Neural crest cell (in vitro differentiated cells): ENCODE data around the gene ZNF200. TPM values are rescaled to one million over a fixed set of nuclear protein-coding genes. Genes with fewer than 3 reads are reported as not detected.

ENCODE experiments used
- DNase-seq: peaks from one replicate; pipeline ENCODE4 v3.0.0; 2021; ENCODE audit warnings: low read depth, mixed read lengths, low spot score
- H3K27ac Mint-ChIP-seq: one replicate; pipeline ENCODE4 v1.8.0; 2021; ENCODE audit warnings: mild to moderate bottlenecking, mixed read lengths; ENCODE audit not compliant: unreplicated experiment
- H3K27me3 Mint-ChIP-seq: 2 replicates; pipeline ENCODE4 v1.8.0; 2021; ENCODE audit warnings: low read depth, mild to moderate bottlenecking, mixed read lengths
- H3K36me3 Mint-ChIP-seq: 2 replicates; pipeline ENCODE4 v1.8.0; 2021; ENCODE audit warnings: low read depth, mild to moderate bottlenecking, mixed read lengths
- H3K4me1 Mint-ChIP-seq: 2 replicates; pipeline ENCODE4 v1.8.0; 2021; ENCODE audit warnings: mixed read lengths
- H3K4me3 Mint-ChIP-seq: one replicate; pipeline ENCODE4 v1.8.0; 2021; ENCODE audit warnings: mild to moderate bottlenecking, mixed read lengths
- H3K9me3 Mint-ChIP-seq: 2 replicates; pipeline ENCODE4 v1.8.0; 2021; ENCODE audit warnings: mixed read lengths
- long read RNA-seq: library from polyadenylated mRNA; unstranded; transcript quantifications from one replicate; pipeline ENCODE4 v2.0.0, GENCODE V29; 2020
- total RNA-seq: library from RNA; stranded (reverse); gene quantifications from 2 replicates; pipeline ENCODE4 v1.2.1, GENCODE V29; 2021
- TF ChIP-seq, protein P1 (sequence below): fragments of 200-600 bp; sonication (generic); conservative IDR thresholded peaks from 2 replicates; pipeline ENCODE4 v1.5.0; 2021; ENCODE audit warnings: antibody characterized with exemption, mild to moderate bottlenecking

The ZNF200 gene, protein sequence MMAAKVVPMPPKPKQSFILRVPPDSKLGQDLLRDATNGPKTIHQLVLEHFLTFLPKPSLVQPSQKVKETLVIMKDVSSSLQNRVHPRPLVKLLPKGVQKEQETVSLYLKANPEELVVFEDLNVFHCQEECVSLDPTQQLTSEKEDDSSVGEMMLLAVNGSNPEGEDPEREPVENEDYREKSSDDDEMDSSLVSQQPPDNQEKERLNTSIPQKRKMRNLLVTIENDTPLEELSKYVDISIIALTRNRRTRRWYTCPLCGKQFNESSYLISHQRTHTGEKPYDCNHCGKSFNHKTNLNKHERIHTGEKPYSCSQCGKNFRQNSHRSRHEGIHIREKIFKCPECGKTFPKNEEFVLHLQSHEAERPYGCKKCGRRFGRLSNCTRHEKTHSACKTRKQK
- total RNA-seq: 12.1 and 14.1 TPM in 2 replicates
- long read RNA-seq, transcript ZNF200-205 (5 exons, 3,348 nt): minor isoform, 5 of 41 reads
- long read RNA-seq, transcript ZNF200-209 (5 exons, 1,350 nt): minor isoform, 10 of 41 reads
- long read RNA-seq, transcript ZNF200-204 (5 exons, 3,306 nt): major isoform, 12 of 41 reads
- long read RNA-seq, partial matches to known transcripts: 4 of 41 reads
- long read RNA-seq, other reads (novel, unspliced or antisense): 4 of 41 reads

DNA sequence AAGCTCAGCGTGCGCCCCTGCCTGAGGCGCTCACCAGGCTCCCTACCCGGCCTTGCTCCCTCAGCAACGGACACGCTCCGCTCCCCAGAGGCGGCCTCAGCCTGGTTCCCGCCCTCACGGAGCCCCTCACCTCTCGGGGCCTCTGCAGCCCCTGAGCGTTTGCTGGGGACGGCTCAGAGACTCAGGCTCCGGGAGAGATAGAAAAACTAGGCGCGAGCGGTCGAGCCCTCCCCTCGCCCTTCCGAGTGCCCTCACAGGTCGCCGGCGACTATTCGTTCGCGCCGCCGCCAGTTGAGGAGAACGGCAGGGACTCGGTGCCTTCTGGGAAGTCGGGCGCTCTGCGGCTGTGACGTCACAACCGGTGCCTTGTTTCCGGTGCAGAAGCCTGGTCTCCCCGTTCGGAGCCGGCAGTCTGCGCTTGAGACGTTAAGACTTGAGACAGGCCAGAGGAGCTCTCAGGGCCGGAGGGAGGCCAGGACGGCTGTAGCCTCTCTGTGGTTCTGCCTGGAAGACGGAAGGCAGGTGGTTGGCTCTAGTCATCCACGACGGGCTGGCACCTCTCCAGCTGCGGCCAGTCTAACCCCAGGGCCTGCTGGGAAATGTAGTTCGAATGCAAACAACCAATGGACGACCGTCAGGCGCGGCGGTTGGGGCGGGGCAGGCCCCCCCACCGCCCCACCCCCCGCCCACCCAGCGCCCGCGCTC, at the start of gene ZNF200:
ZNF200 (minus strand) TSS at position 302 of the 705 bp plus-strand sequence. CDS start 1,403 bp downstream, outside the sequence.
- H3K27ac Mint-ChIP-seq: peak within 1 kb of the TSS; percentile 96
- H3K4me1 Mint-ChIP-seq: peaks cover 20% of the 10 kb centered on the region
- H3K27me3 Mint-ChIP-seq: peaks cover 10% of the 10 kb centered on the region
- TF ChIP-seq, protein P1, sequence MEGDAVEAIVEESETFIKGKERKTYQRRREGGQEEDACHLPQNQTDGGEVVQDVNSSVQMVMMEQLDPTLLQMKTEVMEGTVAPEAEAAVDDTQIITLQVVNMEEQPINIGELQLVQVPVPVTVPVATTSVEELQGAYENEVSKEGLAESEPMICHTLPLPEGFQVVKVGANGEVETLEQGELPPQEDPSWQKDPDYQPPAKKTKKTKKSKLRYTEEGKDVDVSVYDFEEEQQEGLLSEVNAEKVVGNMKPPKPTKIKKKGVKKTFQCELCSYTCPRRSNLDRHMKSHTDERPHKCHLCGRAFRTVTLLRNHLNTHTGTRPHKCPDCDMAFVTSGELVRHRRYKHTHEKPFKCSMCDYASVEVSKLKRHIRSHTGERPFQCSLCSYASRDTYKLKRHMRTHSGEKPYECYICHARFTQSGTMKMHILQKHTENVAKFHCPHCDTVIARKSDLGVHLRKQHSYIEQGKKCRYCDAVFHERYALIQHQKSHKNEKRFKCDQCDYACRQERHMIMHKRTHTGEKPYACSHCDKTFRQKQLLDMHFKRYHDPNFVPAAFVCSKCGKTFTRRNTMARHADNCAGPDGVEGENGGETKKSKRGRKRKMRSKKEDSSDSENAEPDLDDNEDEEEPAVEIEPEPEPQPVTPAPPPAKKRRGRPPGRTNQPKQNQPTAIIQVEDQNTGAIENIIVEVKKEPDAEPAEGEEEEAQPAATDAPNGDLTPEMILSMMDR: no peak
- peak; percentile 88 for DNase-seq
- peaks cover 16% of the 10 kb centered on the region for H3K9me3 Mint-ChIP-seq
- H3K36me3 Mint-ChIP-seq: peaks cover 33% of the 10 kb centered on the region
- peak within 1 kb of the TSS; percentile 95 for H3K4me3 Mint-ChIP-seq

DNA sequence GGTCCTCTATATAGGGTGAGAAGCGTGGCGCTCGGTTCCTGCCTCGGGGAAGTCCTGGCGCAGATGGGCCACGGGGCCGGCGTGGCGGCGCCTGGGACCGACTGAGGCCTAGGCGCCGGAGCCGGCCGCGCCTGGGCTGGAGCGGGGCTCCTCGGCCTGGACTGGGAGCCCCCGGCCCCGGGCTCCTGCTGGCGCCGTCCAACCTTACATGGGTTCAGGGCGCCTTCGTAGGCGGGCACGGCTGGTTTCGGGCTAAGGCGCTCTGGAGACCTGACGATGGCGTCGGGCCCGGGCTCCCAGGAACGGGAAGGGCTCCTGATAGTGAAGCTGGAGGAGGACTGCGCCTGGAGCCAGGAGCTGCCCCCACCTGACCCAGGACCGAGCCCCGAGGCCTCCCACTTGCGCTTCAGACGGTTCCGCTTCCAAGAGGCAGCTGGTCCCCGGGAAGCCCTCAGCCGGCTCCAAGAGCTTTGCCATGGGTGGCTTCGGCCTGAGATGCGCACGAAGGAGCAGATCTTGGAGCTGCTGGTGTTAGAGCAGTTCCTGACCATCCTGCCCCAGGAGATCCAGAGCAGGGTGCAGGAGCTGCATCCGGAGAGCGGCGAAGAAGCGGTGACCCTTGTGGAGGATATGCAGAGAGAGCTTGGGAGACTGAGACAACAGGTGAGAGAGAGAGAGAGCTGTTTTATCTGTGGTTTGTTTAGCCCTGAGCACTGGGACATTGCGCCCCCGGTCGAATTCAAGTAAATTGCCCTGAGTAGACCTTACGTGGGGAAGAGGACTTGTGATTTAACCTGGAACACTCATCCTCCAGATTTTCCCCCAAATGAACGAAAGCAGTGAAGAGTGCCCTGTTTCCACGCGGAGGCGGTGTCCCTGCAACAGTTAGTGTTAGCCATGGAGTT, 48.8 kb upstream of the ZNF200 start:
- peaks cover 41% of the 10 kb centered on the region for H3K36me3 Mint-ChIP-seq
- H3K9me3 Mint-ChIP-seq: peaks cover 7% of the 10 kb centered on the region
- peaks cover 27% of the 10 kb centered on the region for H3K4me1 Mint-ChIP-seq
- H3K27ac Mint-ChIP-seq: peak overlapping the region; percentile 98
- DNase-seq: no peak
- TF ChIP-seq, protein P1: no peak
- H3K27me3 Mint-ChIP-seq: peaks cover 9% of the 10 kb centered on the region
- peak overlapping the region; percentile 95 for H3K4me3 Mint-ChIP-seq

DNA sequence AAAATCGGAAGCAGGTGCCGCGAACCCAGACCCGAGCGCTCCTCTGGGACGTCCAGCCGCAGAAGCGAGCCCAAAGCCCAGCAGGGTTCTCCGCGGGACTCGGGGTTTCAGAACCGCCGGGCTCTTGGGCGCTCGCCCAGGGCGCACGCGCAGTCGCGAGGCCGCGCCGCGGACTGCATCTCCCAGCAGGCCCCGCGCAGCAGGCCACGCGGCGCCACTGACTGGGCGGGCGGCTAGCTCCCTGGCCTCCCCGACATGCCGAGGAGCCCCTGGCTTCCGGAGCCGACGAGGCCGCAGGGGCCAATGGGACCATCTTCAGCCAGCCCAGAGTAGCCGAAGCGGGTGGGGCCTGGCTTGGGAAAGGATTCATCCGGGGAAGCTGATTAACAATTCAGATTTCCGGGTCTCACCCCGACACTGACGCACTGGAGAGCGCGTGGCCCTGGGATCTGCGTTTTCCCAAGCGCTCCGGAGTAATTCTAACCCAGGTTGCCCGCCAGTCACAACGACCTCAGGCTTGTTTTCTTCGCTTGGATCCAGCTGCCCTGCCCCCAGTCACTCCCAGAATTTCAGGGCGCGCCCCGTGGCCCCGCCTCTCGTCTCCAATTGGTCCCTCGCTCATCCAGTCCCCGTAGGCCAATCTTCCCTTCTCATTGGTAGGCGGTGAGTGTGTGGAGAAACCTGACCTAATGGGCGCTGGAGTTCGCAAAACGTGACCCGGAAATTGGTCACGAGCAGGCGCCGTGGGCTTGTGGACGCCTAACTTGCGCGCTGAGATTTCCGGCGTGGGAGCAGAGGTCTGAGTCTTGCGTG, 48.0 kb upstream of the ZNF200 start, which contains the start of gene ZNF263:
ZNF263 (plus strand) TSS at position 762 of the 813 bp plus-strand sequence. CDS start 328 bp downstream, outside the sequence.
- peak within 1 kb of the TSS; percentile 95 for H3K4me3 Mint-ChIP-seq
- H3K36me3 Mint-ChIP-seq: peaks cover 32% of the 10 kb centered on the region
- peaks cover 27% of the 10 kb centered on the region for H3K4me1 Mint-ChIP-seq
- H3K27me3 Mint-ChIP-seq: peaks cover 14% of the 10 kb centered on the region
- TF ChIP-seq, protein P1: no peak
- H3K27ac Mint-ChIP-seq: peak within 1 kb of the TSS; percentile 98
- peak; percentile 83 for DNase-seq
- H3K9me3 Mint-ChIP-seq: peaks cover 4% of the 10 kb centered on the region

DNA sequence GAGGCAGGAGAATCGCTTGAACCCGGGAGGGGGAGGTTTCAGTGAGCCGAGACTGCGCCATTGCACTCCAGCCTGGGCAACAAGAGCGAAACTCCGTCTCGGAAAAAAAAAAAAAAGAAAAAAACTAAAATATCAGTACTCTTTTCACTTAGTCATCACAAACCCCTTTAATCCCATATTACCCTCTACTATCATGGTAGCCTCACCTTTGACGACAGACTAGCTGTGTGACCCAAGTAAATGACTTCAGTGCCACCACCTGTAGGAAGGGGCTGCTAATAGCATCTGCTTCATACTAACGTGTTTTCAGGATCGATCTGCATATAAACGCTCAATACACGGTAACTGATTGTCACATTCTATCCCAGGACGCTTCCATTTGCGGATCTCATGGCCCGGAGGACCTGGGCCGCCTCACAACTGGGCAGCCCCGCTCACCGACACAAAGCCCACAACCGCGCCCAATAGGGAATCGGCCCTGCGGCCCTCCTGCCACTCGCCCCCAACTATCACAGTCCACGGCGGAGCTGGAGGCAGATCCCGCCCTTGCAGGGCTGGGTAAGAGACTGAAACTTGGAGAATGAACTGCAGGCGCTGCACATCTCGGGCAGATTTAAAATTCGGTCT, 47.3 kb upstream of the ZNF200 start:
- Mint-ChIP-seq H3K36me3 (peaks cover 27% of the 10 kb centered on the region), H3K4me1 (peaks cover 27% of the 10 kb centered on the region), H3K27ac (peak overlapping the region; percentile 94), H3K4me3 (peak overlapping the region; percentile 95), H3K27me3 (peaks cover 21% of the 10 kb centered on the region), H3K9me3 (no peaks in the 10 kb centered on the region)
- no peak for DNase-seq
- TF ChIP-seq, protein P1: no peak
